IMR-90 (cell line): ENCODE results near the gene MICAL3. TPM values are rescaled to one million over a fixed set of nuclear protein-coding genes. Genes with fewer than 3 reads are reported as not detected.

Experiments
- ATAC-seq: fragments of 200-7000 bp; cut with Tn5 transposase; 2 replicates; pipeline ENCODE4 v1.9.1; 2020; ENCODE audit warnings: low read depth, mild to moderate bottlenecking, moderate library complexity
- BruUV-seq: library from RNA; stranded (reverse); fragments of 400-500 nt; replicated peaks from 2 replicates; lab custom pipeline; 2021; lab: Mats Ljungman, UMichigan
- CTCF ChIA-PET: fragments of 300-600 bp; formaldehyde crosslinking; extraction: SDS; loops from one replicate; lab custom pipeline; 2021; ENCODE audit warnings: antibody characterized with exemption; lab: Yijun Ruan, JAX
- POLR2A ChIA-PET: fragments of 300-600 bp; sonication (Branson Sonifier 250); formaldehyde crosslinking; loops from one replicate; lab custom pipeline; 2022; ENCODE audit warnings: antibody characterized with exemption; ENCODE audit not compliant: unreplicated experiment; lab: Charles Lee
- DNase-seq: peaks from one replicate; pipeline ENCODE4 v3.0.0; 2013
- H2AFZ ChIP-seq: replicated peaks from 2 replicates; pipeline ENCODE3; 2013; ENCODE audit warnings: low read length, mild to moderate bottlenecking; ENCODE audit not compliant: poor library complexity
- H2AK5ac ChIP-seq: 2 replicates; pipeline ENCODE4 v1.6.1; 2013; ENCODE audit warnings: low read depth, low read length, inconsistent platforms
- H2AK9ac ChIP-seq: replicated peaks from 2 replicates; pipeline ENCODE3; 2013; ENCODE audit warnings: mild to moderate bottlenecking, low read depth, low read length, moderate library complexity; ENCODE audit not compliant: poor library complexity
- H2BK120ac ChIP-seq: 2 replicates; pipeline ENCODE4 v1.6.1; 2013; ENCODE audit warnings: low read depth, low read length, inconsistent platforms
- H2BK15ac ChIP-seq: 3 replicates; pipeline ENCODE4 v1.6.1; 2013; ENCODE audit warnings: low read depth, low read length, inconsistent platforms
- H2BK20ac ChIP-seq: 2 replicates; pipeline ENCODE4 v1.6.1; 2013; ENCODE audit warnings: low read depth, mild to moderate bottlenecking, inconsistent platforms, low read length, moderate library complexity
- H2BK5ac ChIP-seq: 2 replicates; pipeline ENCODE4 v1.6.1; 2013; ENCODE audit warnings: mild to moderate bottlenecking, low read depth, low read length, inconsistent platforms; ENCODE audit not compliant: poor library complexity, severe bottlenecking
- H3K14ac ChIP-seq: replicated peaks from 2 replicates; pipeline ENCODE4 v1.6.1; 2013; ENCODE audit warnings: low read depth, low read length, inconsistent platforms
- H3K18ac ChIP-seq: 2 replicates; pipeline ENCODE4 v1.6.1; 2013; ENCODE audit warnings: low read depth, low read length, control low read depth
- H3K23ac ChIP-seq: 2 replicates; pipeline ENCODE4 v1.6.1; 2013; ENCODE audit warnings: low read depth, low read length, inconsistent platforms
- H3K27ac ChIP-seq: 2 replicates; pipeline ENCODE4 v1.5.1; 2013; ENCODE audit warnings: mild to moderate bottlenecking, control low read depth, low read length; ENCODE audit not compliant: insufficient read depth
- H3K27me3 ChIP-seq: 2 replicates; pipeline ENCODE4 v1.6.1; 2013; ENCODE audit warnings: low read length; ENCODE audit not compliant: control insufficient read depth, insufficient read depth
- H3K36me3 ChIP-seq: 2 replicates; pipeline ENCODE4 v1.6.1; 2013; ENCODE audit warnings: low read length, mixed read lengths; ENCODE audit not compliant: control insufficient read depth, insufficient read depth
- H3K4ac ChIP-seq: 2 replicates; pipeline ENCODE4 v1.6.1; 2013; ENCODE audit warnings: low read depth, low read length, inconsistent platforms
- H3K4me1 ChIP-seq: 2 replicates; pipeline ENCODE4 v1.6.1; 2013; ENCODE audit warnings: low read length, mixed read lengths; ENCODE audit not compliant: control insufficient read depth, insufficient read depth
- H3K4me2 ChIP-seq: 2 replicates; pipeline ENCODE4 v1.6.1; 2013; ENCODE audit warnings: low read depth, mild to moderate bottlenecking, control low read depth, low read length, moderate library complexity
- H3K4me3 ChIP-seq: 2 replicates; pipeline ENCODE4 v1.5.1; 2013; ENCODE audit warnings: low read depth, mild to moderate bottlenecking, control low read depth, low read length, moderate library complexity; ENCODE audit not compliant: insufficient read depth
- H3K56ac ChIP-seq: 2 replicates; pipeline ENCODE4 v1.6.1; 2013; ENCODE audit warnings: low read length, inconsistent platforms; ENCODE audit not compliant: insufficient read depth; ENCODE audit errors: extremely low read depth
- H3K79me1 ChIP-seq, 2 experiments: 2 replicates each; pipeline ENCODE4 v1.6.1; 2013; ENCODE audit warnings: low read length in 2 of 2, inconsistent platforms in 1 of 2, low read depth in 1 of 2
- H3K9ac ChIP-seq: 2 replicates; pipeline ENCODE4 v1.6.1; 2013; ENCODE audit warnings: low read depth, low read length, control low read depth
- H3K9me1 ChIP-seq: 2 replicates; pipeline ENCODE4 v1.6.1; 2013; ENCODE audit warnings: low read length, inconsistent platforms; ENCODE audit not compliant: insufficient read depth
- H3K9me3 ChIP-seq: 2 replicates; pipeline ENCODE4 v1.6.1; 2013; ENCODE audit warnings: low read length; ENCODE audit not compliant: control insufficient read depth, insufficient read depth
- H4K20me1 ChIP-seq: 2 replicates; pipeline ENCODE4 v1.6.1; 2013; ENCODE audit warnings: low read length, inconsistent platforms; ENCODE audit not compliant: insufficient read depth
- H4K5ac ChIP-seq: 2 replicates; pipeline ENCODE4 v1.6.1; 2013; ENCODE audit warnings: mild to moderate bottlenecking, low read depth, low read length, control low read depth
- H4K8ac ChIP-seq, 2 experiments: 2 replicates each; pipeline ENCODE4 v1.6.1; 2013; ENCODE audit warnings: low read depth in 2 of 2, low read length in 2 of 2, control low read depth in 1 of 2, inconsistent platforms in 1 of 2
- H4K91ac ChIP-seq: 2 replicates; pipeline ENCODE4 v1.6.1; 2013; ENCODE audit warnings: low read depth, low read length, inconsistent platforms; ENCODE audit not compliant: insufficient read depth
- BHLHE40 ChIP-seq: fragments of 150-350 bp; IDR thresholded peaks from 2 replicates; pipeline ENCODE4 v1.6.1; 2016; ENCODE audit warnings: mild to moderate bottlenecking, low read depth, low read length
- CEBPB ChIP-seq: IDR thresholded peaks from 2 replicates; pipeline ENCODE4 v1.6.1; 2012; ENCODE audit warnings: low read depth, low read length, improper control_type of control experiment
- CHD1 ChIP-seq: IDR thresholded peaks from 2 replicates; pipeline ENCODE4 v1.6.1; 2012; ENCODE audit warnings: low read depth, low read length, improper control_type of control experiment
- CTCF ChIP-seq: conservative IDR thresholded peaks from 2 replicates; pipeline ENCODE4 v1.5.1; 2012; ENCODE audit warnings: mild to moderate bottlenecking, low read depth, low read length, improper control_type of control experiment
- FOS ChIP-seq: fragments of 150-350 bp; IDR thresholded peaks from 2 replicates; pipeline ENCODE4 v1.6.1; 2016; ENCODE audit warnings: low read depth, low read length
- MAFK ChIP-seq: IDR thresholded peaks from 2 replicates; pipeline ENCODE4 v1.6.1; 2012; ENCODE audit warnings: low read depth, low read length, improper control_type of control experiment
- MAZ ChIP-seq: IDR thresholded peaks from 2 replicates; pipeline ENCODE4 v1.6.1; 2012; ENCODE audit warnings: low read depth, mild to moderate bottlenecking, low read length, improper control_type of control experiment, moderate library complexity, borderline replicate concordance
- MXI1 ChIP-seq: IDR thresholded peaks from 2 replicates; pipeline ENCODE4 v1.6.1; 2012; ENCODE audit warnings: low read depth, mild to moderate bottlenecking, low read length, moderate library complexity, borderline replicate concordance
- NFE2L2 ChIP-seq: fragments of 150-350 bp; IDR thresholded peaks from 2 replicates; pipeline ENCODE4 v1.6.1; 2016; ENCODE audit warnings: low read depth, mild to moderate bottlenecking, low read length
- POLR2A ChIP-seq: IDR thresholded peaks from 2 replicates; pipeline ENCODE4 v1.6.1; 2012; ENCODE audit warnings: mild to moderate bottlenecking, low read depth, low read length
- RAD21 ChIP-seq: IDR thresholded peaks from 2 replicates; pipeline ENCODE4 v1.6.1; 2012; ENCODE audit warnings: low read length, improper control_type of control experiment
- RCOR1 ChIP-seq: IDR thresholded peaks from 2 replicates; pipeline ENCODE4 v1.6.1; 2012; ENCODE audit warnings: mild to moderate bottlenecking, low read length, improper control_type of control experiment; ENCODE audit not compliant: insufficient replicate concordance
- RFX5 ChIP-seq: IDR thresholded peaks from 2 replicates; pipeline ENCODE4 v1.8.0; 2012; ENCODE audit warnings: low read depth, mild to moderate bottlenecking, low read length, moderate library complexity
- SMC3 ChIP-seq: fragments of 150-350 bp; IDR thresholded peaks from 2 replicates; pipeline ENCODE4 v1.6.1; 2016; ENCODE audit warnings: low read depth, mild to moderate bottlenecking, antibody characterized with exemption, low read length, moderate library complexity
- WGBS, 2 experiments: methylation state at CpG; one replicate each; pipeline versions ENCODE4 v1.1.5 to v1.1.7; 2013; ENCODE audit warnings: missing lambda C conversion rate in 2 of 2; ENCODE audit not compliant: insufficient read length in 1 of 2; ENCODE audit errors: extremely low coverage in 2 of 2; 5-methylcytosine and 5-hydroxymethylcytosine counted together
- dilution Hi-C: fragments of 300-500 bp; cut with HindIII; formaldehyde crosslinking; loops from one replicate; pipeline ENCODE4 v1.14.3; 2018; ENCODE audit warnings: low sequenced_read_pairs; ENCODE audit not compliant: unreplicated experiment
- in situ Hi-C: fragments of 300-500 bp; cut with MboI; formaldehyde crosslinking; loops from 3 replicates; pipeline ENCODE4 v1.14.3; 2019; ENCODE audit warnings: low sequenced_read_pairs, inconsistent platforms, mixed read lengths
- intact Hi-C: fragments of 100-400 bp; cut with micrococcal nuclease; formaldehyde crosslinking; loops from 2 replicates; pipeline ENCODE4 v1.10.0; 2022
- polyA plus RNA-seq, 3 experiments: library from polyadenylated mRNA; depleted of rRNA; stranded (reverse); fragments of >200 nt; gene quantifications; 2 replicates each; pipeline ENCODE4 v1.2.3, GENCODE V29; 2012; ENCODE audit warnings: low replicate concordance in 1 of 3
- total RNA-seq: library from RNA; depleted of rRNA; stranded (reverse); fragments of >200 nt; gene quantifications from 2 replicates; pipeline ENCODE4 v1.2.3, GENCODE V29; 2012

The MICAL3 gene
- total and polyA plus RNA-seq, 2 of the 4 experiments (the other 2 are of a cell fraction), result 17.6 to 26.8 TPM

GRCh38 chr22:17910561-17911311 is 113.6 kb downstream of the MICAL3 start:
- Histone ChIP-seq H3K9me3 (no peaks in the 10 kb centered on the region), H3K79me1 (peaks cover 61 to 86% of the 10 kb centered on the region in 2 experiments), H3K4me2 (peak overlapping the region; percentile 80), H4K8ac (peak overlapping the region in 1 of 2 experiments; percentile 42; a peak in 1 of 4 replicates), H2AK5ac (peak overlapping the region; percentile 73), H4K5ac (no peak overlapping the region), H3K4me3 (no peak overlapping the region), H3K18ac (peak overlapping the region; percentile 42; the same call in 1 of the 2 replicates), H3K27ac (peak overlapping the region; percentile 64), H3K14ac (peak overlapping the region; percentile 47), H3K4ac (peak overlapping the region; percentile 83), H3K4me1 (peaks cover 17% of the 10 kb centered on the region), H3K9me1 (peaks cover 45% of the 10 kb centered on the region), H2BK20ac (peak overlapping the region; percentile 52; the same call in 1 of the 2 replicates), H2BK15ac (no peak overlapping the region), H4K91ac (0 out of 2 replicates have a peak overlapping the region, but pooled peaks have one; percentile 2), H2BK120ac (peak overlapping the region; percentile 62; the same call in 1 of the 2 replicates), H4K20me1 (peaks cover 44% of the 10 kb centered on the region), H2AFZ (peak overlapping the region; percentile 81), H3K56ac (no peak overlapping the region), H2AK9ac (peak overlapping the region; percentile 77), H3K36me3 (peaks cover 9% of the 10 kb centered on the region), H3K9ac (no peak overlapping the region; the same call in 1 of the 2 replicates), H2BK5ac (peak overlapping the region; percentile 82), H3K27me3 (no peaks in the 10 kb centered on the region), H3K23ac (peak overlapping the region; percentile 70)
- ChIA-PET CTCF (interaction anchor here (0.6 to 3.3 kb wide), 13 partner anchors 19 to 172 kb away, joined by 3 to 20 read pairs (median 3); partner anchors contain the start of genes MICAL3 and PEX26), POLR2A (interaction anchor here (0.6 kb wide), 1 partner anchor 165 kb away, joined by 3 read pairs; no protein-coding TSS in a partner anchor)
- DNase-seq, result peak; percentile 91
- WGBS, 2 experiments, result 10% methylated on average over 7 of the region's 12 CpGs; no CpG with 5 or more reads in 1 of the 2 experiments
- intact Hi-C loops (loop anchor here (1.0 to 2.0 kb wide), 3 partner anchors 90 to 166 kb away; no protein-coding TSS in a partner anchor), in situ Hi-C loops (loop anchor here (5.0 kb wide), 1 partner anchor 57 kb away; no protein-coding TSS in a partner anchor), dilution Hi-C loops (no loop called here)
- peak; percentile 99 for ATAC-seq
- BruUV-seq, result no TSS peak
- TF ChIP-seq POLR2A (peak; percentile 58; the same call in 1 of the 2 replicates), RAD21 (peak; percentile 87), CTCF (peak; percentile 74), CEBPB (no peak), MAFK (peak; percentile 39; the same call in 1 of the 2 replicates), RFX5 (no peak), NFE2L2 (peak; percentile 24; the same call in 1 of the 2 replicates), MAZ (no peak; the same call in 1 of the 2 replicates), SMC3 (peak; percentile 68), FOS (peak; percentile 50; the same call in 1 of the 2 replicates), RCOR1 (no peak), MXI1 (peak; percentile 60; the same call in 1 of the 2 replicates), BHLHE40 (peak; percentile 63), CHD1 (0 out of 2 replicates have a peak, but pooled peaks have one; percentile 55)
